RCC 7860 (cell line): ENCODE data around the gene WNT5B.

Source experiments
- DNase-seq: peaks from one replicate; pipeline ENCODE4 v3.0.0-alpha.2; 2015; ENCODE audit warnings: low spot score
- FAIRE-seq: peaks from 2 replicates; lab custom pipeline; 2012; peaks lifted over from hg19 to GRCh38; lab: Jason Lieb, UNC

Gene WNT5B

GRCh38 chr12:1628666-1629337 is at the start of gene WNT5B:
WNT5B (plus strand) TSS chr12:1629231; CDS start chr12:1631355, 2,124 bp downstream.
- DNase-seq (no peak), FAIRE-seq (no peak)

- FAIRE-seq (no peak), DNase-seq (no peak)
Observed at GRCh38 chr12:1579651-1580435, 49.2 kb upstream of the WNT5B start.

GRCh38 chr12:1580526-1580925 is 48.5 kb upstream of the WNT5B start:
- FAIRE-seq (no peak), DNase-seq (no peak)

GRCh38 chr12:1581973-1582708 is 46.9 kb upstream of the WNT5B start:
- FAIRE-seq (no peak), DNase-seq (no peak)

- DNase-seq (no peak), FAIRE-seq (no peak)
Observed at GRCh38 chr12:1582709-1583050, 46.4 kb upstream of the WNT5B start.

- peak; percentile 62 for FAIRE-seq
Observed at GRCh38 chr12:1583421-1584078, 45.5 kb upstream of the WNT5B start.

GRCh38 chr12:1584326-1584725 is 44.7 kb upstream of the WNT5B start:
- DNase-seq, result no peak

More at GRCh38 chr12:1583421-1584078, 45.5 kb upstream of the WNT5B start:
- DNase-seq, result peak; percentile 65

DNA sequence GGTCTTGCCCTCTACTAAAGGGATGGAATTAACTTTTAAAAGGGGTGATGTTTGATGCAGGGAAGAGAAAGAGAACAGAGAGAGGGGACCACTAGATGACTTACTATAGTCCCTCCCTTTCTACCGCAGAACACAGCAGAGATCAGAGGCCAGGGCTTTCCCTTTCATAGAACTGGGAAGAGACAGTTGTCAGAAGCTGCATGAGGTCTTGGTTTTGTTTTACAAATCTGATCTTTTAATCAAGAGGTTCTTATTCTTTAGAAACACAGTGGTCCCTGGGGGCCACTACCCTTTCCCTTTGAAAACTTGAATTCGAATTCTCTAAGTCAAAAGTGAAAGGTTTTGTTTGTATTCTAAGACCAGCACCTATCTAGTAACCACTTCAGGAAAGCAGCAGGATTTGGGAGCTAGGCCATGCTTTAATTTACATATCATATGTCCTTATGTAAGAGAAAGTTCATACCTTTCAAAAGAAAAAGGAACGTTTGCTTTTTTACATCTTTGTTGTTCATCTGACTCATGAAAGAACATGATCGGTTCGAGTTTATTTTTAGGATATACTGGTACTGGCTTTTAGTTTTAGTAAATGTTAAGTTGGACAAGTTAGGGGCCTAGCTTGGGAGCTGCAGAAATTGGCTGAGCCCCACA is 41.0 kb upstream of the WNT5B start:
- no peak for FAIRE-seq
- DNase-seq, result no peak

More at GRCh38 chr12:1584326-1584725, 44.7 kb upstream of the WNT5B start:
- no peak for FAIRE-seq

GRCh38 chr12:1588575-1588947 is 40.5 kb upstream of the WNT5B start:
- FAIRE-seq (no peak), DNase-seq (no peak)

GRCh38 chr12:1590221-1590979 is 38.6 kb upstream of the WNT5B start:
- DNase-seq (no peak), FAIRE-seq (no peak)

DNA sequence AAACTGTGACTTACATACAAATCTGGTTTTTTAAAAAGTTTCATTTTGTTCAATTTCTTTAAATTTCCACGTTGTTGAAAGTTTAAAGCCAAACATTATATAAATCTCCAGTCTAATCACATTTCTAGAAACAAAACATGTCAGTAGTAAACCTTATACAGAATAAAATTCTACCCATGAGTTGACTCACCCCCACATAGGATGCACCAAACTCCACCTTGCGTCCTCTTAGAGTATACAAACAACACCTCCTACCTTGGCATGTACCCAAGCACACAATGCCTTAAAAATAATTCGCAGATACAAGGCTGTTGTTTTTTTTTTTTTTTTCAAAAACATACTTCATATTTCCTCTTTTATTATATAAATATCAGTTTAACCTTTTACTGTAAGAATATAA is 38.0 kb upstream of the WNT5B start:
- FAIRE-seq (no peak), DNase-seq (no peak)

DNA sequence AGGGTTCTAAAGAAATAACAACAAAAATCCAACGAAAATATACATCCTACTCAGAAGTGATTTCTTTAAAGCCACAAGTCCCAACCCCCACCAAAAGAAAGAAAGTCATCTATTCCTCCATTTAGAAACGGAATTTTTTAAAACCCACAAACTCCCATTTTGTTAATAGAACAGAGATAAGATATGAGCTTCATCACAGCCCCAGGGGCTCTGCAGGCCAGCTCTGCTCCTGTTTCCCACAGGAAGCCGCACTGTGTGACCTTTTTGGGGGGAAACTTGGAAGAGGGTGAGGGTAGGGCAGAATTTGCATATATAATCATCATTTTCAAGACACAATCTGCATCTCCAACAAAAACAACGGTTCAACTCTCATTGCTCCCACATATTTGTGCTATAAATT is 37.5 kb upstream of the WNT5B start:
- FAIRE-seq (no peak), DNase-seq (no peak)

DNA sequence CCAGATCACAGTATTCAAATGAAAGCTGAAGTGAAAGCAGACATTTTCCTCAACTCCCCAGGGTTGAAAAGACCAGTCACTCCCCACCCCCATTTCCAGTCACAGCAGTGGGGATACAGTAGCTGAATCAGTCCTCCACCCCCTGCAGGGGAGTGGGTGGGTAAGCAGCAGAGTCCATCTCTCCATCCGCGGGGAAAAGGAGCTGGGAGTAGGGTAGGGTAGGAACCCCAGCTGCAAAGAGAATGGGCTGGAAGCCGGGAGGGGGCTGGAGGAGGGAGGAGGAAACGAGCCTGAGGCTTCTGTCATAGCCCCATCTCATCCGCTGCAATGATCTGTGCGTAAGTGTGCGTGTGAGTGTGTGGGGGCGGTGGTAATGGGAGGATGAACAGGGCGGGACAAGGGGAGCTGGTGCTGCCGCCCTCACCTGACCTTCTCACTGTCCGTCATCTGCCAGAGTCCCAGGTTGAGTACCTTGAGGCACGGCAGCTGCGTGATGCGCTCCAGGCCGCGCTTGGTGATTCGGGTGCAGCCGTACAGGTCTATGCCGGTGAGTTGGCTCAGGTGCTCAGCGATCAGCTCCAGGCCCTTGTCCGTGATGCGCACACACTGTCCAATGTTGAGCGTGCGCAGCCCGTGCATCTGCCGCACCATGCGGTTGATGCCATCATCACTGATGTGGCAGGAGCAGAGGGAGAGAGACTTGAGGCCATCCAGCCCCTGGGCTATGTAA is 36.4 kb upstream of the WNT5B start:
- peak; percentile 8 for DNase-seq
- FAIRE-seq, result no peak

DNA sequence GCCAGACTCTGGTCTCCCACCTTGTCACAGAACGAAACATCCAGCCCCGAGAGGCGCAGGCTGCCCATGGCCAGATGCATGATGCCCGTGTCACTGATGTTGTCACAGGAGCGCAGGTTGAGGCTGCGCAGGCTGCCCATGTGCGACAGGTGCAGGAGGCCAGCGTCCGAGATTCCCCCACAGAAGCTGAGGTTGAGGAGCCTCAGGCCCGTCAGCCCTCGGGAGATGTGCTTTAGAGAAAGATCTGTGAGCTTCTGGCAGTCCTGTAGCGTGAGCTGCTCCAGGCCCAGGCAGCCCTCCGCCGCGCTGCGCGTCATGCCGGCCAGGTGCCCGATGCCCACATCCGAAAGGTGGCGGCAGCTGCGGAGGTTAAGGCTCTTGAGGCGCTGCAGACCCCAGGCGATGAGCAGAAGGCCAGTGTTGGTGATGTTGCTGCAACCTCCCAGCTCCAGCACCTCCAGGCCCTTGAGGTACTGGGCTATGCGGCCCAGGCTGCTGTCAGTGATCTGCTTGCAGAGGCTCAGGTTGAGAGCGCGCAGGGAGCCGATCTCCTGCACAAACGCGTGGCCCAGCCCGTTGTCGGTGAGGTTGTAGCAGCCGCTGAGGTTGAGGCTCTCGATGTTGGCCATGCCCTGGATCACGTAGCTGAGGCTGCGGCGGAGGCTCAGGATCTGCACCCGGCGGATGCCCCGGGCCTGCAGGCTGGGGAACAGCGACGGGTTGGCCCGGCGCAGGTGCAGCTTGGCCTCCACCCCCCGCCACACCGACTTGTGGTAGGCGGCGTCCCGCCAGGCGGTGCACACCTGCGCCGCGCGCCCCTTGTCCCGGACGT is 35.6 kb upstream of the WNT5B start:
- FAIRE-seq (no peak), DNase-seq (no peak)

- DNase-seq, result peak; percentile 36
- no peak for FAIRE-seq
Observed at GRCh38 chr12:1594006-1594260, 35.1 kb upstream of the WNT5B start.

GRCh38 chr12:1594261-1595025 is 34.6 kb upstream of the WNT5B start, which contains the start of gene FBXL14:
FBXL14 (minus strand) TSS chr12:1594581; CDS start chr12:1594066, 515 bp downstream.
- FAIRE-seq (no peak), DNase-seq (peak; percentile 63)

- FAIRE-seq (no peak), DNase-seq (no peak)
Observed at GRCh38 chr12:1595026-1595561, 33.9 kb upstream of the WNT5B start.
